PC-3 (cell line): Measurements from ENCODE around the gene TMEM45B.

Experiments used
- CTCF ChIP-seq: fragments of 300-600 bp; sonication (generic); conservative IDR thresholded peaks from 2 replicates; pipeline ENCODE4 v1.5.1; 2017; ENCODE audit warnings: antibody characterized with exemption, low read depth, mild to moderate bottlenecking, low read length
- EZH2 ChIP-seq: fragments of 300-600 bp; sonication (generic); IDR thresholded peaks from one replicate; pipeline ENCODE4 v1.6.1; 2017; ENCODE audit warnings: antibody characterized with exemption, mild to moderate bottlenecking, low read length; ENCODE audit not compliant: unreplicated experiment
- EZH2phosphoT487 ChIP-seq: fragments of 300-600 bp; sonication (generic); IDR thresholded peaks from 2 replicates; pipeline ENCODE4 v1.6.1; 2018; ENCODE audit warnings: mild to moderate bottlenecking, antibody characterized with exemption, low read length, borderline replicate concordance

- TF ChIP-seq CTCF, result no peak
- no peak for TF ChIP-seq EZH2phosphoT487
- TF ChIP-seq EZH2, result no peak
These were observed 56.3 kb downstream of the TMEM45B start for GRCh38 chr11:129871914-129872313.
